ES-I3 (cell line): Measurements from ENCODE around the gene CILP.

Experiments
- H3K36me3 ChIP-seq: 2 replicates; pipeline ENCODE4 v1.6.1; 2013; ENCODE audit warnings: mild to moderate bottlenecking, low read length, control low read depth, moderate library complexity; ENCODE audit not compliant: insufficient read depth
- H3K4me1 ChIP-seq: 2 replicates; pipeline ENCODE4 v1.6.1; 2013; ENCODE audit warnings: mild to moderate bottlenecking, control low read depth, low read length; ENCODE audit not compliant: insufficient read depth
- H3K9ac ChIP-seq: 2 replicates; pipeline ENCODE4 v1.6.1; 2013; ENCODE audit warnings: low read depth, mild to moderate bottlenecking, low read length, moderate library complexity
- H3K9me3 ChIP-seq: 2 replicates; pipeline ENCODE4 v1.6.1; 2013; ENCODE audit warnings: mild to moderate bottlenecking, low read length, moderate library complexity; ENCODE audit not compliant: control insufficient read depth, insufficient read depth

Gene CILP

DNA sequence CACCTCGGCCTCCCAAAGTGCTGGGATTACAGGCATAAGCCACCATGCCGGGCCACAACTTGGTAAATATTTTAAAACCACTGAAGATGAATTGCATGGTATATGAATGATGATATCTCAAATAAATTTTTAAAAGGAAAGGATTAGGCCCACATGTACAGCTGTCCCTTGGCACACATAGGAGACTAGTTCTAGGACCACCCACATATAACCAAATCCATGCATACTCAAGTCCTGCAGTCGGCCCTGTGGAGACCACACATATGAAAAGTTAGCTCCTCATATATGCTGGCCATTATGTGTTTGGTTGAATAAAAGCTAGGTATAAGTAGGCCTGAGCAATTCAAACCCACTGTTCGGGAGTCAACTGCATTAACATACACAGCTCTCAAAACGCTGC is 36.8 kb downstream of the CILP start:
- no peaks in the 10 kb centered on the region for H3K4me1 ChIP-seq
- H3K36me3 ChIP-seq = no peaks in the 10 kb centered on the region; the same call in 1 of the 2 replicates

DNA sequence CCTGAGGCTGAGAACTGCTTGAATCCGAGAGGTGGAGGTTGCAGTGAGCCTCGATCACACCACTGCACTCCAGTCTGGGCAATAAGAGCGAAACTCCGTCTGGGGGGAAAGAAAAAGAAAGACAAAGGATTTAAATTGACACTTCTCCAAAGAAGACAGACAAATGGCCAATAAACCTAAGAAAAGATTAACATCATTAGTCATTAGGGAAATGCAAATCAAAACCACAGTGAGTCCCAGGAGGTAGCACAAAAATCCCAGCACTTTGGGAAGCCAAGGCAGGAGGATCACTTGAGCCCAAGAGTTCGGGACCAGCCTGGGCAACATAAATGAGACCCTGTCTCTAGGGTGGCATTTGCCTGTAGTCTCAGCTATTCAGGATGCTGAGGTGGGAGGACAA is 38.7 kb downstream of the CILP start:
- H3K4me1 ChIP-seq = no peaks in the 10 kb centered on the region
- no peaks in the 10 kb centered on the region for H3K9me3 ChIP-seq
- H3K36me3 ChIP-seq = no peaks in the 10 kb centered on the region; the same call in 1 of the 2 replicates
- no peak overlapping the region for H3K9ac ChIP-seq

More for the DNA sequence above, 36.8 kb downstream of the CILP start:
- Histone ChIP-seq H3K9ac (no peak overlapping the region), H3K9me3 (no peaks in the 10 kb centered on the region)

DNA sequence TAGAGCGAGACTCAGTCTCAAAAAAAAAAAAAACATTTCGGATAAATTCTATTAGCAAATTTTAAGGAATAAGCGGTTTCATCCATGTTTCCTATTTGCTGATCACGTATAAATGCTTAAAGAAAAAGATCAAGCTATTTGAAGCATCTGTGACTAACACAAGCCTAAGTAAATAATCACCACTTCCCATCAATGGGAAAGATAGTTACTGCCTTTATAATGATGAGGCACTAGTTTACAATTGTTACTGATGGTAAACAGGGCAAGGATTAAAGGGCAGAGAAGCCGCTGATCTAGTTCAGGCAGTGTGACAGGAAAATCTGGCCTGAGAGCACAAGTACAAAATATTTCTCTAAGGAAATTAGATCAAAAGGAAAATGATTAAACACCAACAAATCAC is 39.8 kb downstream of the CILP start:
- Histone ChIP-seq H3K9me3 (no peaks in the 10 kb centered on the region), H3K9ac (no peak overlapping the region), H3K36me3 (no peaks in the 10 kb centered on the region; the same call in 1 of the 2 replicates), H3K4me1 (no peaks in the 10 kb centered on the region)

DNA sequence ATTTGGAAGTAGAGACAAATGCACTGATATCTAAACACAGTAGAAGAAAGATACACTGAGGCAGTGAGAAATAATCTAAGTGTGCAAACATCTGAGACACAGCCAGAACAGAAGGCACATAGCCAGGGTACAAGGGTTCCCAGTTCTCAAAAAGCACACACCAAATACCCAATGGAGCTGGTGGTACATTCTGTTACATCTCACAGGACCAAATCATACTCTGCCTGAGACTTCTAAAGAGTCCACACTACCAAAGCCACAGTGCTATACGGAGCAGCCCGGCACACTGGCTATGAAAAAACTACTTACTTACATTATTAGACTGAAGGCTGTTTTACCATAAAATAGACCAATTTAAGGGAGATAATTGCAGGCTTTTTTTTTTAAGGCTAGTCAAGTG is 45.4 kb downstream of the CILP start:
- H3K4me1 ChIP-seq = no peaks in the 10 kb centered on the region
- no peak overlapping the region for H3K9ac ChIP-seq
- no peaks in the 10 kb centered on the region for H3K9me3 ChIP-seq
- H3K36me3 ChIP-seq = no peaks in the 10 kb centered on the region; the same call in 1 of the 2 replicates

DNA sequence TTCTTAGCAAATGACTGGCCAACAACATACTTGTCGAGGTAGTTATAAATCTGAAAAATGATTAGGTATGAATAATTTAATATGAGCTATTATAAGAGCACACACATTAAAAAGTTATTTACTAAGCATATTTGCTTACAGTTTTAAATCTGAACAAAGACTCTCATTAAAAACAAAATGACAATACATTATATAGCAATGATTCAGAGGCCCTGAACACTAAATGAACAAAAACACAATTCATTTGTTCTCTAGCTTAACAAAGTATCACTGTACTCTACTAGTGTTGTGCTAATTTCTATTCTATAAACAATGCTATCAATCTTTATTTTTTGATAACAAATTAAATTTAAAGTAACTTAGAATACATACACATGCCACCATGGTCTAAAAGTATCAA is 47.1 kb downstream of the CILP start:
- no peaks in the 10 kb centered on the region; the same call in 1 of the 2 replicates for H3K36me3 ChIP-seq

DNA sequence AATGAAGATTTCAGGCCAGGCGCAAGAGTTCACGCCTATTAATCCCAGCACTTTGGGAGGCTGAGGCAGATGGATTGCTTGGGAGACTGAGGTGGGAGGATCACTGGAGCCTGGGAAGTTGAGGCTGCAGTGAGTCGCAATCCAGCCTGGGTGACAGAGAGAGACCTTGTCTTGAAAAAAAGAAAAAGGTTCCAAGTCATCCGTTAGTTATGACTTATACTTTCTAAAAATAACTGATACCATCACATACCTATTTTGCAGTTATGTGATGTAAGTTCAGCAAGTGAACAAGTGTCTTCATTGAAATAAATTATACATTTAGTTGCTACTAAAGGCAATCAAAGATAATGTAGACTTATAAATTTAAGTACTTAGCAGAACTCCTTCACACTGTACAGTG is 48.2 kb downstream of the CILP start:
- no peak overlapping the region for H3K9ac ChIP-seq
- H3K36me3 ChIP-seq = no peaks in the 10 kb centered on the region; the same call in 1 of the 2 replicates
- no peaks in the 10 kb centered on the region for H3K9me3 ChIP-seq
- no peaks in the 10 kb centered on the region for H3K4me1 ChIP-seq

More for the DNA sequence above, 47.1 kb downstream of the CILP start:
- Histone ChIP-seq H3K4me1 (no peaks in the 10 kb centered on the region), H3K9ac (no peak overlapping the region), H3K9me3 (no peaks in the 10 kb centered on the region)

DNA sequence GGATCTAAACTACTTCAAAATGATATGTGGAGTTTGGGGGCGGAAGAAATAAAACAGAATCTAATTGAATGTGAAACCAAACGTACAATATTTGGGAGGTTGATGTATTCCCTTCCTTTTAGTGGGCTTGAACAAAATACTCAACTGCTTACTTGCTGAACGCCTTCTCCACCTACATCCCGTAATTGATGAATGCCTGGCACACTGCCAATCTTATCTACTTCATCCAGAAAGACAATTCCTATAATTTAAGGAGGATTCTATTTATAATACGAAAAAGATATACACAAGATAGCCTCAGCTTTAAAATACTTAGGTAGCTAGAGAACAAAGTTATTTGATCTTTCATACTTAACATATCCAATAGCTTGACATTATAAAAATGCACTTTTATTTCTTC is 54.6 kb downstream of the CILP start:
- Histone ChIP-seq H3K4me1 (no peaks in the 10 kb centered on the region), H3K36me3 (peaks cover 8% of the 10 kb centered on the region)

DNA sequence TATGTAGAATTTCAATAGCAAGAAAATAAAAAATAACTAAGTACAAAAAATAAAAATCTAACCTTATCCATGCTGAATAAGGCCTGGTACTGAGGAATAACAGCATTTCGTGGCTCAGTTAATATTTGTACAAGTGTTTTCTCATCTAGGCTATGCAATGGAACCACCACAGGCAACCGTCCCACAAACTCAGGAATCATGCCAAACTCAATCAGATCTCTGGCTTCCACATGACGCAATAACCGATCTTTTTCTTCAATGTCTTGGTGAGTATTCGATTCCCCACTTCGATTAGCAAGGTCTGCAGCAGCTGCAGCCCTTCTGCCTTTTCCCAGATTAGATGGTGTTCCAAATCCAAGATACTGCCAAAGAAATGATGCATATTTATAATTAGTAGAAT is 56.6 kb downstream of the CILP start:
- H3K4me1 ChIP-seq = no peaks in the 10 kb centered on the region
- no peaks in the 10 kb centered on the region for H3K9me3 ChIP-seq
- H3K36me3 ChIP-seq = peaks cover 8% of the 10 kb centered on the region
- H3K9ac ChIP-seq = no peak overlapping the region

More for the DNA sequence above, 54.6 kb downstream of the CILP start:
- Histone ChIP-seq H3K9ac (no peak overlapping the region), H3K9me3 (no peaks in the 10 kb centered on the region)

DNA sequence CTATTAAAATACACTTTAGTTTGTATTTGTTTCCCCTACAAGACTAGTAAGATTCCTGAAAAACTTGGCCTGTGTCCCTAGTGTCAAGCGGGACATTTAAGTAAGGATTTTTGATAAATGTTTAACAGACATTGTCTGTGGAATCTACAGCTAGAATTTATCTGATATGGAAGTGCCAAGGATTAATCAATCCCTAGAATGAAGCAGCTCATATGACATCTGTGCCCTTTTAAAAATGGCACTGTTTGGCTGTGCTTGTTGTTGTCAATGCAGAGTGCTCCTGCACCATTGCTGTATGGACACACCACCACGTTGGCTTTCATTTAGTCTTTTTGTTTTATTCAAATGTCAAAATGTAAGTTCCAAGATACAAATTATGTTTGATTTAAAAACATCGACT is 63.4 kb downstream of the CILP start:
- H3K4me1 ChIP-seq = no peaks in the 10 kb centered on the region
- H3K36me3 ChIP-seq = no peaks in the 10 kb centered on the region; the same call in 1 of the 2 replicates
- H3K9ac ChIP-seq = no peak overlapping the region
- H3K9me3 ChIP-seq = no peaks in the 10 kb centered on the region

DNA sequence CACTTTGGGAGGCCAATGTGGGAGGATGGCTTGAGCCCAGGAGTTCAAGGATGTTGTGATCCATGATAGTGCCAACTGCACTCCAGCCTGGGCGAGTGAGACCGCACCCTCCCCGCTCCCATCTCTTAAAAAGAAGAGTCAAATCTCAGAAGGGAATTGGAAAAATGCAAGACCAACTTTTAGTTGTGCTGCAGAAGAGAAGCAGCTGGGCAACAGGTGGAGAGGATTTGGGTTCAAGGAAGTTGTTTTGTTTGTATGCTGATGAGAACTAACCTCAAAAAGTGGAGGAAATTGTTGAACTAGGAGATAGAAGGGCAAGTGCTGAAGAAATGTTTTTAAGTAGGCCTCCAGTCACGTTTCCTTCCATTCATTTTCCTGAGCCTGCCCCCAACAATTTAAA is 64.8 kb downstream of the CILP start:
- H3K9ac ChIP-seq = no peak overlapping the region
- H3K9me3 ChIP-seq = no peaks in the 10 kb centered on the region
- no peaks in the 10 kb centered on the region; the same call in 1 of the 2 replicates for H3K36me3 ChIP-seq
- no peaks in the 10 kb centered on the region for H3K4me1 ChIP-seq
